HepG2 (cell line): Measurements from ENCODE around the gene ANXA6. TPM values are rescaled to one million over a fixed set of nuclear protein-coding genes. Genes with fewer than 3 reads are reported as not detected.

ENCODE experiments used
- ATAC-seq: fragments of 200-7000 bp; cut with Tn5 transposase; 3 replicates; pipeline ENCODE4 v1.9.1; 2020; ENCODE audit warnings: mild to moderate bottlenecking, moderate library complexity
- BruUV-seq: library from RNA; stranded (reverse); fragments of 400-500 nt; replicated peaks from 2 replicates; lab custom pipeline; 2021; lab: Mats Ljungman, UMichigan
- CTCF ChIA-PET: fragments of 300-600 bp; formaldehyde crosslinking; extraction: SDS; loops from one replicate; lab custom pipeline; 2021; ENCODE audit warnings: low total read pairs, inconsistent platforms, low intra/inter-chr PET ratio; lab: Yijun Ruan, JAX
- POLR2A ChIA-PET: fragments of 350-600 bp; sonication (Branson Sonifier 250); formaldehyde crosslinking; loops from one replicate; lab custom pipeline; 2020; ENCODE audit warnings: antibody characterized with exemption, inconsistent platforms; lab: Yijun Ruan, JAX
- DNase-seq: peaks from one replicate; pipeline ENCODE4 v3.0.0-alpha.2; 2015; ENCODE audit warnings: low spot score
- FAIRE-seq: peaks from 3 replicates; lab custom pipeline; 2011; peaks lifted over from hg19 to GRCh38; lab: Jason Lieb, UNC
- H2AFZ ChIP-seq: one replicate; pipeline ENCODE4 v1.6.1; 2011; ENCODE audit warnings: low read length, inconsistent platforms
- H3K27ac ChIP-seq: fragments of 300-600 bp; 3 replicates; pipeline ENCODE4 v1.8.0; 2011; ENCODE audit warnings: mixed run types, mild to moderate bottlenecking, mixed read lengths, low read length, inconsistent platforms; ENCODE audit not compliant: insufficient read depth; ENCODE audit errors: extremely low read length
- H3K27me3 ChIP-seq, 2 experiments: fragments of 200-600 bp in 1 of 2; 2 replicates in 1 of 2; 3 replicates in 1 of 2; pipeline versions ENCODE4 v1.6.0 to v1.8.0; 2011; ENCODE audit warnings: low read length in 2 of 2, mild to moderate bottlenecking in 2 of 2, moderate library complexity in 2 of 2, inconsistent platforms in 1 of 2; ENCODE audit not compliant: insufficient read depth in 2 of 2, control insufficient read depth in 1 of 2
- H3K36me3 ChIP-seq, 2 experiments: fragments of 200-600 bp in 1 of 2; replicated peaks in 1 of 2; 2 replicates in 1 of 2; 3 replicates in 1 of 2; pipeline versions ENCODE4 v1.5.1 to v1.8.0; 2011; ENCODE audit warnings: low read length in 2 of 2, inconsistent platforms in 1 of 2; ENCODE audit not compliant: insufficient read depth in 2 of 2, control insufficient read depth in 1 of 2
- H3K4me1 ChIP-seq: 2 replicates; pipeline ENCODE4 v1.5.1; 2012; ENCODE audit warnings: low read length, inconsistent platforms; ENCODE audit not compliant: insufficient read depth
- H3K4me2 ChIP-seq: 2 replicates; pipeline ENCODE4 v1.6.0; 2011; ENCODE audit warnings: low read depth, low read length, inconsistent platforms
- H3K4me3 ChIP-seq, 3 experiments: fragments of 200-600 bp in 1 of 3; sonication (generic), shearing (Covaris generic) in 1 of 3; replicated peaks in 1 of 3; 2 replicates each; pipeline ENCODE4 v1.5.1; 2011 to 2016; ENCODE audit warnings: low read length in 3 of 3, inconsistent platforms in 2 of 3, low read depth in 2 of 3, mild to moderate bottlenecking in 2 of 3, control low read depth in 1 of 3, mixed read lengths in 1 of 3; ENCODE audit not compliant: insufficient read depth in 1 of 3
- H3K79me2 ChIP-seq: one replicate; pipeline ENCODE4 v1.6.1; 2011; ENCODE audit warnings: low read length, inconsistent platforms; ENCODE audit not compliant: insufficient read depth
- H3K9ac ChIP-seq: 2 replicates; pipeline ENCODE4 v1.6.0; 2011; ENCODE audit warnings: mild to moderate bottlenecking, low read depth, low read length, inconsistent platforms; ENCODE audit not compliant: insufficient read depth
- H3K9me3 ChIP-seq: 2 replicates; pipeline ENCODE4 v1.5.1; 2012; ENCODE audit warnings: mild to moderate bottlenecking, low read length
- H4K20me1 ChIP-seq: 2 replicates; pipeline ENCODE4 v1.6.0; 2011; ENCODE audit warnings: inconsistent platforms, mild to moderate bottlenecking, low read length, moderate library complexity; ENCODE audit not compliant: insufficient read depth
- ARID2 ChIP-seq: sonication (generic); formaldehyde crosslinking; IDR thresholded peaks from 2 replicates; pipeline ENCODE4 v1.8.1; 2022; ENCODE audit warnings: mild to moderate bottlenecking, missing genetic modification reagents, borderline replicate concordance
- LCORL ChIP-seq, 2 experiments: fragments of 450-650 bp in 1 of 2; sonication (generic) in 1 of 2; formaldehyde crosslinking in 1 of 2; IDR thresholded peaks; 2 replicates each; pipeline versions ENCODE4 v1.5.0 to v1.6.1; 2017 to 2020; ENCODE audit warnings: antibody characterized with exemption in 1 of 2, missing genetic modification reagents in 1 of 2
- NAIF1 ChIP-seq: sonication (generic); formaldehyde crosslinking; IDR thresholded peaks from 2 replicates; pipeline ENCODE4 v1.5.0; 2020; ENCODE audit warnings: mild to moderate bottlenecking, missing genetic modification reagents, borderline replicate concordance
- NONO ChIP-seq, 2 experiments: fragments of 450-650 bp in 1 of 2; sonication (generic) in 1 of 2; formaldehyde crosslinking in 1 of 2; IDR thresholded peaks in 1 of 2; conservative IDR thresholded peaks in 1 of 2; 2 replicates each; pipeline versions ENCODE4 v1.6.1 to v1.8.0; 2017 to 2022; ENCODE audit warnings: mild to moderate bottlenecking in 1 of 2, missing genetic modification reagents in 1 of 2, moderate library complexity in 1 of 2
- PHF20 ChIP-seq: sonication (generic); formaldehyde crosslinking; IDR thresholded peaks from 2 replicates; pipeline ENCODE4 v1.5.0; 2020; ENCODE audit warnings: mild to moderate bottlenecking, missing genetic modification reagents
- SMYD3 ChIP-seq: sonication (generic); formaldehyde crosslinking; IDR thresholded peaks from 2 replicates; pipeline ENCODE4 v1.8.1; 2023; ENCODE audit warnings: mild to moderate bottlenecking, missing genetic modification reagents
- ZBTB3 ChIP-seq: sonication (generic); formaldehyde crosslinking; IDR thresholded peaks from 2 replicates; pipeline ENCODE4 v1.4.0; 2020; ENCODE audit warnings: low read depth, mild to moderate bottlenecking, moderate library complexity, missing genetic modification reagents, borderline replicate concordance
- ZNF136 ChIP-seq: sonication (generic); formaldehyde crosslinking; IDR thresholded peaks from 2 replicates; pipeline ENCODE4 v1.8.1; 2022; ENCODE audit warnings: low read depth, mild to moderate bottlenecking, moderate library complexity, missing genetic modification reagents
- ZNF20 ChIP-seq: sonication (generic); formaldehyde crosslinking; IDR thresholded peaks from 2 replicates; pipeline ENCODE4 v1.4.0; 2020; ENCODE audit warnings: mild to moderate bottlenecking, moderate library complexity, missing genetic modification reagents
- ZNF33B ChIP-seq: sonication (generic); formaldehyde crosslinking; IDR thresholded peaks from 2 replicates; pipeline ENCODE4 v1.5.1; 2020; ENCODE audit warnings: mild to moderate bottlenecking, missing genetic modification reagents
- WGBS: methylation state at CpG from one replicate; pipeline ENCODE4 v1.1.6; 2017; ENCODE audit warnings: low lambda C conversion rate; 5-methylcytosine and 5-hydroxymethylcytosine counted together
- in situ Hi-C: cut with HindIII; loops from 2 replicates; pipeline ENCODE4 v1.10.0; 2017; ENCODE audit warnings: low pct_unique_long_range_greater_than_20kb; ENCODE audit not compliant: extremely low pct_ligation_motif_present
- intact Hi-C: fragments of 100-400 bp; cut with micrococcal nuclease; formaldehyde crosslinking; loops from one replicate; pipeline ENCODE4 v1.10.0; 2022; ENCODE audit not compliant: unreplicated experiment
- polyA plus RNA-seq, 8 experiments: library from polyadenylated mRNA; depleted of rRNA in 3 of 8; stranded (reverse) in 7 of 8; unstranded in 1 of 8; fragments of >200 nt; fragmentation: Illumina TruSeq in 4 of 8; extraction: Trizol in 4 of 8; gene quantifications; 2 replicates each; pipeline versions ENCODE4 v1.2.1 to v1.2.3, GENCODE V29; 2011 to 2016; ENCODE audit warnings: low read depth in 4 of 8, missing spikeins in 1 of 8, mixed read lengths in 1 of 8; ENCODE audit not compliant: insufficient read depth in 1 of 8
- total RNA-seq, 5 experiments: library from RNA; depleted of rRNA; stranded (reverse); fragments of >200 nt; fragmentation: Illumina TruSeq; extraction: Trizol; gene quantifications; 2 replicates each; pipeline ENCODE4 v1.2.3, GENCODE V29; 2016; ENCODE audit warnings: low read depth in 1 of 5
- TF ChIP-seq, protein P1 (sequence below): sonication (generic); formaldehyde crosslinking; IDR thresholded peaks from 2 replicates; pipeline ENCODE4 v1.4.0; 2020; ENCODE audit warnings: mild to moderate bottlenecking, low read depth, missing genetic modification reagents
- TF ChIP-seq, protein P2 (sequence below): sonication (generic); formaldehyde crosslinking; IDR thresholded peaks from 2 replicates; pipeline ENCODE4 v1.4.0; 2020; ENCODE audit warnings: missing genetic modification reagents
- TF ChIP-seq, protein P3 (sequence below): sonication (generic); formaldehyde crosslinking; IDR thresholded peaks from 2 replicates; pipeline ENCODE4 v1.8.1; 2022; ENCODE audit warnings: mild to moderate bottlenecking, missing genetic modification reagents
- TF ChIP-seq, protein P4 (sequence below): IDR thresholded peaks from 2 replicates; pipeline ENCODE4 v1.6.1; 2016; ENCODE audit warnings: missing compliant biosample characterization, missing genetic modification reagents, borderline replicate concordance

The ANXA6 gene
- total and polyA plus RNA-seq, 2 of the 13 experiments (the other 11 are each of a cell fraction or from before 2014, with no cell fraction given): 103 to 125 TPM

DNA sequence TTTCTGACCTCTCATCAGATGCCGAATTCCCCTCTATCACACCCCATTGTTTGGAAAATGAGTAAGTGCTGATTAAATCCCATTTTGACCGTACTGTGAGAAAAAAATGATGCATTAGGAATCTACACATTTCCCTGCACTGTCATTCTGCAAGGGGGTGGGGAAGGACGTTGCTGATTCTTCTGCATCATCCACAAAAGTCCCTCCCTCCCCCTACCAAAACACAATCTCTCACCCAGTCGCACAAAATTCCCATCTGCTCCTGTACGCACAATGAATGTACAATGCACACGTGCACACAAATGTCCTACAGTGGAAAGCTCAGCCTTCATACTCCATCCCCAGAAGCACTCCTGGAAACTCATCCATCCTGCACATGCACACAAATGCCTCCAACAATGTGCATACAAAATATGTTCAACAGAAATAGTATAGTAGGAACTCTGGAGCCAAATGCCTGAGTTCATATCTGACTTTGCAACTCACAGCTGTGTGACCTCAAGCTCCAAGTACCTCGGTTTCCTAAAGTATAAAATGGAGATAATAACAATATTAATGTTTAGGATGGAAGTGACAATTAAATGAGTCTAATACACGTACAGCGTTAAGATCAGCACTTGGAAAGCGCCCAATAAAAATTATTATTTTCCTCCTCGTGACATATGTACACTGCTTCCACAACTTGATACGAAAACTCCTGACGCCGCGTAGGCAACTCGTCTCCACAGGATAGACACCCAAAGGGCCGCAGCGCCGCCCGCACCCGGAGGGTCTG lies 77.6 kb downstream of the ANXA6 start:
- POLR2A ChIA-PET: interaction anchor here (1.0 to 3.2 kb wide), 5 partner anchors 10 to 691 kb away, joined by 3 to 10 read pairs (median 3); partner anchors contain the start of gene GM2A
- H3K4me2 ChIP-seq: peak overlapping the region; percentile 96
- peaks cover 20% of the 10 kb centered on the region for H4K20me1 ChIP-seq
- no peak overlapping the region for H2AFZ ChIP-seq
- FAIRE-seq: peak; percentile 26
- peaks cover 60% of the 10 kb centered on the region for H3K79me2 ChIP-seq
- H3K9me3 ChIP-seq: no peaks in the 10 kb centered on the region
- BruUV-seq: TSS peak; percentile 56
- H3K27ac ChIP-seq: peak overlapping the region; percentile 94
- H3K36me3 ChIP-seq: peaks cover 1 to 12% of the 10 kb centered on the region in 2 experiments; a peak in 3 of 5 replicates
- CTCF ChIA-PET: no interaction called here
- H3K4me1 ChIP-seq: peaks cover 76% of the 10 kb centered on the region
- H3K27me3 ChIP-seq: no peaks in the 10 kb centered on the region; a peak in 1 of 5 replicates
- no peak for DNase-seq
- H3K4me3 ChIP-seq: peak overlapping the region; percentile 89 to 96 (median 92)
- WGBS: 7% methylated on average over 20 of the region's 21 CpGs
- intact Hi-C loops (loop anchor here (1.0 kb wide), 1 partner anchor 35 kb away; no protein-coding TSS in a partner anchor), in situ Hi-C loops (no loop called here)
- H3K9ac ChIP-seq: peak overlapping the region; percentile 96
- ATAC-seq: no peak
- TF ChIP-seq NAIF1 (CRISPR knock-in tag) (peak; percentile 5; the same call in 1 of the 2 replicates), NONO (IDR thresholded peaks at IDR 0.05) (no peak), NONO (CRISPR knock-in tag; conservative IDR thresholded peaks at IDR 0.05) (no peak), ZBTB3 (0 out of 2 replicates have a peak, but pooled peaks have one; percentile 7), ZNF136 (CRISPR knock-in tag) (0 out of 2 replicates have a peak, but pooled peaks have one; percentile 7), ARID2 (CRISPR knock-in tag) (peak; percentile 75), LCORL (IDR thresholded peaks at IDR 0.05) (no peak), LCORL (CRISPR knock-in tag; IDR thresholded peaks at IDR 0.05) (0 out of 2 replicates have a peak, but pooled peaks have one; percentile 24), SMYD3 (CRISPR knock-in tag) (peak; percentile 26; the same call in 1 of the 2 replicates), ZNF33B (CRISPR knock-in tag) (0 out of 2 replicates have a peak, but pooled peaks have one; percentile 6), PHF20 (CRISPR knock-in tag) (no peak), ZNF20 (CRISPR knock-in tag) (0 out of 2 replicates have a peak, but pooled peaks have one; percentile 7)
- TF ChIP-seq, protein P1, sequence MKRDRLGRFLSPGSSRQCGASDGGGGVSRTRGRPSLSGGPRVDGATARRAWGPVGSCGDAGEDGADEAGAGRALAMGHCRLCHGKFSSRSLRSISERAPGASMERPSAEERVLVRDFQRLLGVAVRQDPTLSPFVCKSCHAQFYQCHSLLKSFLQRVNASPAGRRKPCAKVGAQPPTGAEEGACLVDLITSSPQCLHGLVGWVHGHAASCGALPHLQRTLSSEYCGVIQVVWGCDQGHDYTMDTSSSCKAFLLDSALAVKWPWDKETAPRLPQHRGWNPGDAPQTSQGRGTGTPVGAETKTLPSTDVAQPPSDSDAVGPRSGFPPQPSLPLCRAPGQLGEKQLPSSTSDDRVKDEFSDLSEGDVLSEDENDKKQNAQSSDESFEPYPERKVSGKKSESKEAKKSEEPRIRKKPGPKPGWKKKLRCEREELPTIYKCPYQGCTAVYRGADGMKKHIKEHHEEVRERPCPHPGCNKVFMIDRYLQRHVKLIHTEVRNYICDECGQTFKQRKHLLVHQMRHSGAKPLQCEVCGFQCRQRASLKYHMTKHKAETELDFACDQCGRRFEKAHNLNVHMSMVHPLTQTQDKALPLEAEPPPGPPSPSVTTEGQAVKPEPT (CRISPR knock-in tag): peak; percentile 19; the same call in 1 of the 2 replicates
- TF ChIP-seq, protein P2, sequence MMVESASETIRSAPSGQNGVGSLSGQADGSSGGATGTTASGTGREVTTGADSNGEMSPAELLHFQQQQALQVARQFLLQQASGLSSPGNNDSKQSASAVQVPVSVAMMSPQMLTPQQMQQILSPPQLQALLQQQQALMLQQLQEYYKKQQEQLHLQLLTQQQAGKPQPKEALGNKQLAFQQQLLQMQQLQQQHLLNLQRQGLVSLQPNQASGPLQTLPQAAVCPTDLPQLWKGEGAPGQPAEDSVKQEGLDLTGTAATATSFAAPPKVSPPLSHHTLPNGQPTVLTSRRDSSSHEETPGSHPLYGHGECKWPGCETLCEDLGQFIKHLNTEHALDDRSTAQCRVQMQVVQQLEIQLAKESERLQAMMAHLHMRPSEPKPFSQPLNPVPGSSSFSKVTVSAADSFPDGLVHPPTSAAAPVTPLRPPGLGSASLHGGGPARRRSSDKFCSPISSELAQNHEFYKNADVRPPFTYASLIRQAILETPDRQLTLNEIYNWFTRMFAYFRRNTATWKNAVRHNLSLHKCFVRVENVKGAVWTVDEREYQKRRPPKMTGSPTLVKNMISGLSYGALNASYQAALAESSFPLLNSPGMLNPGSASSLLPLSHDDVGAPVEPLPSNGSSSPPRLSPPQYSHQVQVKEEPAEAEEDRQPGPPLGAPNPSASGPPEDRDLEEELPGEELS (CRISPR knock-in tag): no peak
- TF ChIP-seq, protein P3, sequence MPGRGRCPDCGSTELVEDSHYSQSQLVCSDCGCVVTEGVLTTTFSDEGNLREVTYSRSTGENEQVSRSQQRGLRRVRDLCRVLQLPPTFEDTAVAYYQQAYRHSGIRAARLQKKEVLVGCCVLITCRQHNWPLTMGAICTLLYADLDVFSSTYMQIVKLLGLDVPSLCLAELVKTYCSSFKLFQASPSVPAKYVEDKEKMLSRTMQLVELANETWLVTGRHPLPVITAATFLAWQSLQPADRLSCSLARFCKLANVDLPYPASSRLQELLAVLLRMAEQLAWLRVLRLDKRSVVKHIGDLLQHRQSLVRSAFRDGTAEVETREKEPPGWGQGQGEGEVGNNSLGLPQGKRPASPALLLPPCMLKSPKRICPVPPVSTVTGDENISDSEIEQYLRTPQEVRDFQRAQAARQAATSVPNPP (CRISPR knock-in tag): 0 out of 2 replicates have a peak, but pooled peaks have one; percentile 60
- TF ChIP-seq, protein P4, sequence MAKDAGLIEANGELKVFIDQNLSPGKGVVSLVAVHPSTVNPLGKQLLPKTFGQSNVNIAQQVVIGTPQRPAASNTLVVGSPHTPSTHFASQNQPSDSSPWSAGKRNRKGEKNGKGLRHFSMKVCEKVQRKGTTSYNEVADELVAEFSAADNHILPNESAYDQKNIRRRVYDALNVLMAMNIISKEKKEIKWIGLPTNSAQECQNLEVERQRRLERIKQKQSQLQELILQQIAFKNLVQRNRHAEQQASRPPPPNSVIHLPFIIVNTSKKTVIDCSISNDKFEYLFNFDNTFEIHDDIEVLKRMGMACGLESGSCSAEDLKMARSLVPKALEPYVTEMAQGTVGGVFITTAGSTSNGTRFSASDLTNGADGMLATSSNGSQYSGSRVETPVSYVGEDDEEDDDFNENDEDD (CRISPR knock-in tag): no peak
